Transverse colon (tissue), 4 donors: ENCODE data around the gene MEFV. TPM values are rescaled to one million over a fixed set of nuclear protein-coding genes. Genes with fewer than 3 reads are reported as not detected.
"Not testable (repeated sequence)": the region's sequence is repeated elsewhere in the genome, so short reads cannot be mapped to it uniquely, and the experiment has no call there.

Experiments
- DNase-seq: peaks from one replicate; pipeline ENCODE4 v3.0.0-alpha.2; 2019
- H3K27ac ChIP-seq, 4 donors: fragments of 200-600 bp; sonication (generic); 2 replicates each; pipeline ENCODE4 v1.5.1; 2016 to 2018; ENCODE audit warnings: inconsistent platforms in 4 of 4
- H3K27me3 ChIP-seq: fragments of 200-600 bp; sonication (generic); 2 replicates; pipeline ENCODE4 v1.5.1; 2017; ENCODE audit warnings: inconsistent platforms
- H3K36me3 ChIP-seq, 4 donors: fragments of 200-600 bp; sonication (generic); 2 replicates each; pipeline ENCODE4 v1.5.1; 2017 to 2019; ENCODE audit warnings: inconsistent platforms in 4 of 4
- H3K4me1 ChIP-seq, 4 donors: fragments of 200-600 bp; sonication (generic); 2 replicates each; pipeline ENCODE4 v1.5.1; 2017 to 2020; ENCODE audit warnings: inconsistent platforms in 4 of 4
- H3K4me3 ChIP-seq, 4 donors: fragments of 200-600 bp; sonication (generic); 1 replicate in 1 of 4; 2 replicates in 3 of 4; pipeline versions ENCODE4 v1.5.1 to v1.6.1; 2017 to 2019; ENCODE audit warnings: inconsistent platforms in 4 of 4
- H3K9me3 ChIP-seq, 2 donors: fragments of 200-600 bp; sonication (generic); 2 replicates each; pipeline ENCODE4 v1.5.1; 2017 to 2019; ENCODE audit warnings: inconsistent platforms in 2 of 2
- EP300 ChIP-seq: sonication (generic); formaldehyde crosslinking; IDR thresholded peaks from one replicate; pipeline ENCODE4 v1.6.1; 2017; ENCODE audit warnings: antibody characterized with exemption, low read depth
- POLR2A ChIP-seq: fragments of 450-650 bp; IDR thresholded peaks from one replicate; pipeline ENCODE4 v1.6.1; 2016; ENCODE audit warnings: antibody characterized with exemption, mild to moderate bottlenecking, moderate library complexity
- POLR2AphosphoS5 ChIP-seq, 3 donors: sonication (generic); formaldehyde crosslinking; IDR thresholded peaks; one replicate each; pipeline ENCODE4 v1.6.1; 2016; ENCODE audit warnings: antibody characterized with exemption in 3 of 3
- WGBS, 2 donors: methylation state at CpG; one replicate each; pipeline ENCODE4 v1.1.5; 2018; ENCODE audit warnings: low coverage in 1 of 2; 5-methylcytosine and 5-hydroxymethylcytosine counted together
- in situ Hi-C, 4 donors: fragments of 200-750 bp; cut with MboI; loops; one replicate each; pipeline versions ENCODE4 v1.15.0 to v1.15.1; 2017; ENCODE audit warnings: low sequenced_read_pairs in 3 of 4, low pct_ligation_motif_present in 1 of 4, low pct_unique_long_range_greater_than_20kb in 1 of 4
- intact Hi-C: fragments of 100-400 bp; cut with DNase I; formaldehyde crosslinking; loops from one replicate; pipeline ENCODE4 v1.15.1; 2023; ENCODE audit warnings: low total_unique reads
- total RNA-seq, 4 donors: library from RNA; depleted of rRNA; stranded (reverse); fragments of >200 nt; gene quantifications; one replicate each; pipeline ENCODE4 v1.1.0, GENCODE V29; 2016
- TF ChIP-seq, protein P1 (sequence below), 5 experiments: fragments of 200-600 bp in 3 of 5; fragments of 450-650 bp in 2 of 5; sonication (generic) in 3 of 5; IDR thresholded peaks; 1 replicate in 2 of 5; 2 replicates in 3 of 5; pipeline ENCODE4 v1.5.1; 2016 to 2017; ENCODE audit warnings: antibody characterized with exemption in 5 of 5, inconsistent platforms in 3 of 5, mild to moderate bottlenecking in 2 of 5, moderate library complexity in 1 of 5

The MEFV gene
- total RNA-seq, 4 donors from 2014 or later: 0.37 to 1.4 (median 0.54) TPM

DNA sequence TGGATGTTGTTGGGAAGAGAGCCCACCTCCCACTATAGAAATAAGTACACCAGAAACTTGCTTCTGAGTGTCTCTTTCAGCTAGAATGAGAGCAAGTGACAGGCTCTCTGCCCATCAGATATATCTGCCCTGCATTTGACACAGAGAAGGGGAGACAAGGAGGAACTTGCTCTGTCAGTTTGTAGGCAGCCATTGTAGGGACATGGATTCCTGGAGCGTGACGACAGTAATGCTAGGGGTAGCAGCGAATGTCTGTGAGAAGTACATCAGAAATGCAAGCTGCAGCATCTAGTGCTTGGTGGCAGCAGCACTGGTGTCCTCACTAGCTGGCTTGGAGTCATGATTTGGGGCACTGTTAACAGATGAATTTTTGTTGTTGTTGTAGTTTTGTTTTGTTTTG lies 44.4 kb downstream of the MEFV start:
- intact Hi-C loops (no loop called here), in situ Hi-C loops (no loop called here)
- Histone ChIP-seq H3K27me3 (peaks cover 15% of the 10 kb centered on the region), H3K36me3 (no peaks in the 10 kb centered on the region), H3K27ac (no peak overlapping the region), H3K4me3 (no peak overlapping the region), H3K4me1 (no peaks in the 10 kb centered on the region), H3K9me3 (no peaks in the 10 kb centered on the region)
- no peak for DNase-seq
- TF ChIP-seq POLR2AphosphoS5 (IDR thresholded peaks at IDR 0.05): no peak
- no peak for TF ChIP-seq EP300
- no peak for TF ChIP-seq POLR2A
- TF ChIP-seq, protein P1, sequence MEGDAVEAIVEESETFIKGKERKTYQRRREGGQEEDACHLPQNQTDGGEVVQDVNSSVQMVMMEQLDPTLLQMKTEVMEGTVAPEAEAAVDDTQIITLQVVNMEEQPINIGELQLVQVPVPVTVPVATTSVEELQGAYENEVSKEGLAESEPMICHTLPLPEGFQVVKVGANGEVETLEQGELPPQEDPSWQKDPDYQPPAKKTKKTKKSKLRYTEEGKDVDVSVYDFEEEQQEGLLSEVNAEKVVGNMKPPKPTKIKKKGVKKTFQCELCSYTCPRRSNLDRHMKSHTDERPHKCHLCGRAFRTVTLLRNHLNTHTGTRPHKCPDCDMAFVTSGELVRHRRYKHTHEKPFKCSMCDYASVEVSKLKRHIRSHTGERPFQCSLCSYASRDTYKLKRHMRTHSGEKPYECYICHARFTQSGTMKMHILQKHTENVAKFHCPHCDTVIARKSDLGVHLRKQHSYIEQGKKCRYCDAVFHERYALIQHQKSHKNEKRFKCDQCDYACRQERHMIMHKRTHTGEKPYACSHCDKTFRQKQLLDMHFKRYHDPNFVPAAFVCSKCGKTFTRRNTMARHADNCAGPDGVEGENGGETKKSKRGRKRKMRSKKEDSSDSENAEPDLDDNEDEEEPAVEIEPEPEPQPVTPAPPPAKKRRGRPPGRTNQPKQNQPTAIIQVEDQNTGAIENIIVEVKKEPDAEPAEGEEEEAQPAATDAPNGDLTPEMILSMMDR (IDR thresholded peaks at IDR 0.05): no peak
- WGBS, 2 donors: 100% methylated on average over 3 of the region's 3 CpGs; no CpG with 5 or more reads in 1 of the 2 donors

DNA sequence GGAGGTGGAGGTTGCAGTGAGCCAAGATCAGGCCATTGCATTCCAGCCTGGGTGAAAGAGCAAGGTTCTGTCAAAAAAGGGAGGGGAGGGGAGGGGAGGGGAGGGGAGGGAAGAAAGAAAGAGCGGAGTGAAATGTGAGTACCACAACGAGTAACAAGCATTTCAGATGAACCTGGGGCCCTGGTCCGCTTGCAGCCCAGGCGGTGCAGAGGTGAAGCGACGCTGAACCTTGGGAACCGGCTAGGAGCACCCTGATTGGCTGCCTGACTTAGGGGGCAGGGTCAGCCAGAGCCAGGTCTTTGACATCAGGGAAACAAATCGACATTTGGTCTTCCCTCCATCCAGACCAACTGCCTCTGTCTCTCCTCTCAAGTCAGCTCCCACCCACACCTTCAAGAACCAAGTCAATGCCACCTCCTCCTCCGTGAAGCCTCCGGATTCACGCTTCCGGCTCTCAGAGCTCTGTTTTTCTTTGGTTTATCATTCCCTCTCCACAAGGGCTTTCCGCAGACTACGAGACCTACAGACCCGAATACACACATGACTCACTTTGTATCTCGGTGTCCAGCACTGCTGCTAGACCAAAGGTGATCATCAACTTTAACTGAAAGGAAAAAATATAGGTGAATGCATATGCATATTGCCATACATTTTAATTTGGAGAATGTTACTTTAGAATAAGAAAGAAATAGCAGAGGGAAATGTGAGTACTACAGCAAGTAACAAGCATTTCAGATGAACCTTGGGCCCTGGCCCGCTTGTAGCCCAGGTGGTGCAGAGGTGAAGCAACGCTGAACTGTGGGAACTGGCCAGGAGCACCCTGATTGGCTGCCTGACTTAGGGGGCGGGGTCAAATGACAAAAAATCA lies 49.1 kb downstream of the MEFV start:
- intact Hi-C loops: no loop called here
- 66 to 69% methylated on average over 10 to 19 of the region's 19 CpGs for WGBS, 2 donors
- DNase-seq: no peak
- Histone ChIP-seq H3K9me3 (peaks cover 3 to 12% of the 10 kb centered on the region in 2 donors), H3K4me3 (no peak overlapping the region), H3K27ac (no peak overlapping the region), H3K36me3 (no peaks in the 10 kb centered on the region), H3K27me3 (peaks cover 14% of the 10 kb centered on the region), H3K4me1 (no peaks in the 10 kb centered on the region)
- TF ChIP-seq POLR2A: no peak
- TF ChIP-seq EP300: no peak
- TF ChIP-seq, protein P1 (IDR thresholded peaks at IDR 0.05): no peak
- no peak for TF ChIP-seq POLR2AphosphoS5 (IDR thresholded peaks at IDR 0.05)
- in situ Hi-C loops: no loop called here

DNA sequence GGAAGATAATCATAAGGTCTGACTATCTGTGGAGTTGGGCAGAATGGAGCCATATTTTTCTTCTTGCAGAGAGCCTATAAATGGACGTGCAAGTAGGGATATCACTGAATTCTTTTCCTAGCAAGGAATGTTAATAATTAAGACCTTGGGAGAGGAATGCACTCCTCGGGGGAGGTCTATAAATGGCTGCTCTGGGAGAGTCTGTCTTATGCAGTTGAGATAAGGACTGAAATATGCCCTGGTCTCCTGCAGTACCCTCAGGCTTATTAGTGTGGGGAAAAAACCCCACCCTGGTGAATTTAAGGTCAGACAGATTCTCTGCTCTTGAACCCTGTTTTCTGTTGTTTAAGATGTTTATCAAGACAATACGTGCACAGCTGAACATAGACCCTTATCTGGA lies 50.5 kb downstream of the MEFV start:
- H3K27me3 ChIP-seq: peaks cover 14% of the 10 kb centered on the region
- in situ Hi-C loops, H3K4me3 ChIP-seq, DNase-seq, H3K27ac ChIP-seq, intact Hi-C loops, H3K4me1 ChIP-seq, H3K36me3 ChIP-seq: not testable (repeated sequence)
- 52 to 58% methylated on average over 3 of the region's 3 CpGs for WGBS, 2 donors
- H3K9me3 ChIP-seq: peaks cover 3 to 12% of the 10 kb centered on the region in 2 donors

DNA sequence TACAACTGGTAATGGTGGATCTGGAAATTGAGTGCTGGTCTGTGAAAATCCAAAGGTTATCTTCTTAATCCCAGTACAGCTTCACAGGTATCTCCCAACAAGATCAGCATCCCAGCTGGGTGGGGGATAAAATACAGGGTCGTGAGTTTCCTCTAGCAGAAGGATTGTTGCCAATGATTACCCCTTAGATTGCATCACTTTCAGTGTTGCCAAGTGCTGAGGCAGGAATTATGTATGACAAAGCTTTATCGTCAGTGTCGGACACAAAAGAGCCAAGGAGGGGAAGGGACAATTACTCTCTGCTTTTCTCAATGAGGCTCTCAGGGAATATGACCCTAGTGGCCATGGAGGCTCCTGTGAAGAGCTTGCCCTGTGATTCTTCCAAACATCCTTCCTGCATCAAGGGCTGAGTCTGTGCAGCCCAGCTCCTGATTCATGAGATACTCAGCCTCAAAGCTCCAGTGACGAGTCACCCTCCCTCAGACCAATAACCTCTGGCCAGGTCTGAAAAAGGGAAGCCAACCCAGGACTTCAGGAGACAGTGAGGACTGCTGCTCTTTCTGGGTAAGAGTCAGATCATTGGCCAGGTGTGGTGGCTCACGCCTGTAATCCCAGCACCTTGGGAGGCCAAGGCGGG lies 53.4 kb downstream of the MEFV start:
- WGBS, 2 donors: 60 to 84% methylated on average over 1 to 6 of the region's 6 CpGs
- H3K27ac ChIP-seq: no peak overlapping the region
- in situ Hi-C loops: no loop called here

More for the DNA sequence above, 53.4 kb downstream of the MEFV start:
- Histone ChIP-seq H3K4me1 (no peaks in the 10 kb centered on the region), H3K9me3 (peaks cover 3 to 12% of the 10 kb centered on the region in 2 donors), H3K36me3 (no peaks in the 10 kb centered on the region), H3K4me3 (no peak overlapping the region), H3K27me3 (peaks cover 3% of the 10 kb centered on the region)
- no peak for DNase-seq
- intact Hi-C loops: no loop called here
- TF ChIP-seq, protein P1 (IDR thresholded peaks at IDR 0.05): no peak
- TF ChIP-seq POLR2AphosphoS5 (IDR thresholded peaks at IDR 0.05): no peak
- TF ChIP-seq POLR2A: no peak
- no peak for TF ChIP-seq EP300
